Natural killer cell (primary cell): ENCODE measurements around the gene PLAAT3. TPM values are rescaled to one million over a fixed set of nuclear protein-coding genes. Genes with fewer than 3 reads are reported as not detected.

Experiments used
- ATAC-seq, 3 donors: fragments of 150-1000 bp in 2 of 3; fragments of 200-7000 bp in 1 of 3; cut with Tn5 transposase; 1 replicate in 1 of 3; 2 replicates in 2 of 3; pipeline ENCODE4 v1.10.0; 2021; ENCODE audit warnings: mild to moderate bottlenecking in 2 of 3, moderate library complexity in 2 of 3
- DNase-seq, 2 donors: peaks; one replicate each; pipeline versions ENCODE4 v3.0.0 to v3.0.0-alpha.2; 2013 to 2021; ENCODE audit warnings: mixed read lengths in 1 of 2
- H3K27ac ChIP-seq: one replicate; pipeline ENCODE4 v1.5.1; 2013; ENCODE audit warnings: mild to moderate bottlenecking, low read length
- H3K27me3 ChIP-seq: one replicate; pipeline ENCODE4 v1.6.1; 2013; ENCODE audit warnings: low read length; ENCODE audit not compliant: control insufficient read depth, insufficient read depth
- H3K36me3 ChIP-seq: one replicate; pipeline ENCODE4 v1.6.1; 2013; ENCODE audit warnings: low read length; ENCODE audit not compliant: control insufficient read depth, insufficient read depth
- H3K4me1 ChIP-seq: one replicate; pipeline ENCODE4 v1.6.1; 2013; ENCODE audit warnings: low read length; ENCODE audit not compliant: control insufficient read depth, insufficient read depth
- H3K4me3 ChIP-seq: one replicate; pipeline ENCODE4 v1.5.1; 2013; ENCODE audit warnings: low read length
- H3K9me3 ChIP-seq: one replicate; pipeline ENCODE4 v1.6.1; 2013; ENCODE audit warnings: low read length; ENCODE audit not compliant: control insufficient read depth, insufficient read depth
- H3K27ac Mint-ChIP-seq, 2 donors: one replicate each; pipeline ENCODE4 v1.8.0; 2022; ENCODE audit warnings: mild to moderate bottlenecking in 2 of 2, mixed read lengths in 2 of 2, moderate library complexity in 1 of 2
- H3K27me3 Mint-ChIP-seq, 2 donors: one replicate each; pipeline ENCODE4 v1.8.0; 2022; ENCODE audit warnings: low read depth in 2 of 2, mixed read lengths in 2 of 2
- H3K36me3 Mint-ChIP-seq: one replicate; pipeline ENCODE4 v1.8.0; 2022; ENCODE audit warnings: mixed read lengths
- H3K4me1 Mint-ChIP-seq, 2 donors: one replicate each; pipeline ENCODE4 v1.8.0; 2022; ENCODE audit warnings: mixed read lengths in 2 of 2
- H3K4me3 Mint-ChIP-seq: one replicate; pipeline ENCODE4 v1.8.0; 2022; ENCODE audit warnings: mild to moderate bottlenecking, moderate library complexity, mixed read lengths
- H3K9me3 Mint-ChIP-seq, 2 donors: one replicate each; pipeline ENCODE4 v1.8.0; 2022; ENCODE audit warnings: mixed read lengths in 2 of 2
- CTCF ChIP-seq: fragments of 200-600 bp; IDR thresholded peaks from one replicate; pipeline ENCODE4 v1.8.0; 2022; ENCODE audit warnings: antibody characterized with exemption
- WGBS: methylation state at CpG from one replicate; pipeline ENCODE4 v1.1.7; 2013; ENCODE audit warnings: missing lambda C conversion rate; ENCODE audit not compliant: insufficient coverage; 5-methylcytosine and 5-hydroxymethylcytosine counted together
- intact Hi-C: fragments of 100-400 bp; cut with micrococcal nuclease; formaldehyde crosslinking; loops from one replicate; pipeline ENCODE4 v1.14.2; 2022
- total RNA-seq, 4 donors: library from RNA; stranded (reverse); fragments of 120-200 nt in 1 of 4; gene quantifications; one replicate each; pipeline versions ENCODE4 v1.2.3 to v1.2.4, GENCODE V29; 2013 to 2022

The PLAAT3 gene
- total RNA-seq, 3 donors from 2014 or later (not counting 1 experiment from before 2014, with no cell fraction given) = 32.5 to 34.1 (median 34.1) TPM

- peak in 1 of 2 donors; percentile 18 for DNase-seq
- Mint-ChIP-seq H3K36me3 (peaks cover 11% of the 10 kb centered on the region), H3K27me3 (no peaks in the 10 kb centered on the region), H3K9me3 (no peaks in the 10 kb centered on the region), H3K4me3 (no peak overlapping the region), H3K27ac (peak overlapping the region in 1 of 2 donors; percentile 58), H3K4me1 (peaks cover 13 to 14% of the 10 kb centered on the region in 2 donors)
- Histone ChIP-seq H3K4me3 (no peak overlapping the region), H3K27ac (no peak overlapping the region), H3K4me1 (no peaks in the 10 kb centered on the region), H3K36me3 (peaks cover 15% of the 10 kb centered on the region), H3K27me3 (no peaks in the 10 kb centered on the region), H3K9me3 (no peaks in the 10 kb centered on the region)
- intact Hi-C loops = no loop called here
- no peak for TF ChIP-seq CTCF
- peak in 1 of 3 donors; percentile 43 for ATAC-seq
- 84% methylated on average over 3 of the region's 4 CpGs for WGBS
Observed at GRCh38 chr11:63592975-63593395, 21.2 kb downstream of the PLAAT3 start.

DNA sequence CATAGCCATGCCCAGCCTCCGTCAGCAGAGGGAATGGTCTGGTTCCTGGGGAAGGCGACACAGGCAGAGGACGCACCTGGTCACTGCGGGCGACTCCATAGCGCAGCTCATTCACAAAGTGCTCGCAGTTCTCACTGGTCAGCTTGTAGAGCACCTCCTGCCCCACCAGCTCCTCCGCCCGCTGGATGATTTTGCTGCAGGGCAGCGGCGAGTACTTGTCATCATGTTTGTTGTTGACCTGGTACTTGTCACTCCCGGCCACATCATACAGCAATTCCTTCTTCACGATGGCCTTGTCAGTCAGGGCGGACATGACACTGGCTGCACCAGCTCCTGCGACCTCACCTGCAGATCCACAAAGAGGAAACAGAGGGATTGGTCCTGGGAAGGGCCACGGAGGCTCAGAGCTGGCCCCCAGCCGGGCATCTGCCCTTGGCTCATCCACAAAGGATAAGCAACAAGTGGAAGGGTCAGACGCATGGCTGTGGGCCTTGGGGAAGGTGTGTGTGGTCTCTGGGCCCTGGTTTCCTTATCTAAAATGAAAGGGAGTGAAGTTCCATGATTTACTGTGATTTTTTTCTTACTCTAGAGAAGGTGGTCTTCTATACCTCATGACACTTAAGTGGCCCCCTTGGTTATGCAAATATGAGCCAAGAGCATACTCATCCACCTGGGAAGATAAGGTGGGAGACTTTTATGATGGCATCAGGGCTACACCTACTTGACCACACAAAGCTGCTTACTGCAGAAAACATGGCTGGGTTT, 24.0 kb downstream of the PLAAT3 start:
- Histone ChIP-seq H3K9me3 (no peaks in the 10 kb centered on the region), H3K27ac (no peak overlapping the region), H3K36me3 (peaks cover 23% of the 10 kb centered on the region), H3K27me3 (no peaks in the 10 kb centered on the region), H3K4me3 (no peak overlapping the region), H3K4me1 (no peaks in the 10 kb centered on the region)
- ATAC-seq = no peak
- Mint-ChIP-seq H3K4me1 (peaks cover 14 to 16% of the 10 kb centered on the region in 2 donors), H3K4me3 (no peak overlapping the region), H3K27me3 (no peaks in the 10 kb centered on the region), H3K9me3 (no peaks in the 10 kb centered on the region), H3K36me3 (peaks cover 18% of the 10 kb centered on the region), H3K27ac (peak overlapping the region in 1 of 2 donors; percentile 41)
- 94% methylated on average over 18 of the region's 18 CpGs for WGBS
- TF ChIP-seq CTCF = no peak
- DNase-seq = no peak
- intact Hi-C loops = no loop called here

DNA sequence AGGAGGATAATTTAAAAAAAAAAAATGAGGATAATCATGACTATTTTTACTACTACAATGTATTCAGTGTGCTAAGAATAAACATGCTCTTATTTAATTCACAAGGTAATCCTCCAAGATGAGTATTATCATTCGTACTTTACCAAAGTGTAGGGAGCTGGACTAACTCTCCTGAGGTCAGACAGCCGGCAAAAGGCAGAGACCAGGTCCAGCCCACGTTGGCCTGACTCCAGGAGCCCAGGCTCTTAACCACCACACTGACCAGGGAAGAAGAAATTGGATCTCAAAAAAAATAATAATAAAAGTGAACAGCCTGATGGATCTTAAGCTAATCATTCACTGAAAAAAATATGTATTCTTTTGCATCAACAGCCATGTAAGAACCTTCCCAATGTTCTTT, 25.2 kb downstream of the PLAAT3 start:
- Histone ChIP-seq H3K4me1 (no peaks in the 10 kb centered on the region), H3K27ac (no peak overlapping the region), H3K9me3 (no peaks in the 10 kb centered on the region), H3K27me3 (no peaks in the 10 kb centered on the region), H3K36me3 (peaks cover 23% of the 10 kb centered on the region), H3K4me3 (no peak overlapping the region)
- H3K4me3 Mint-ChIP-seq = no peak overlapping the region
- no peaks in the 10 kb centered on the region for H3K9me3 Mint-ChIP-seq
- H3K36me3 Mint-ChIP-seq = peaks cover 18% of the 10 kb centered on the region
- WGBS = 100% methylated on average over 3 of the region's 3 CpGs
- no peaks in the 10 kb centered on the region for H3K27me3 Mint-ChIP-seq
- no peak for ATAC-seq
- no peak for DNase-seq
- no peak for TF ChIP-seq CTCF
- intact Hi-C loops = no loop called here
- H3K27ac Mint-ChIP-seq = no peak overlapping the region
- peaks cover 9 to 15% of the 10 kb centered on the region in 2 donors for H3K4me1 Mint-ChIP-seq
